Brain microvascular endothelial cell (primary cell): ENCODE measurements around the gene CNTN6.

Source experiments
- DNase-seq: peaks from one replicate; pipeline ENCODE4 v3.0.0-alpha.2; 2020
- H3K27ac ChIP-seq: fragments of 250-450 bp; sonication (Bioruptor Pico); 2 replicates; pipeline ENCODE4 v1.5.1; 2020; ENCODE audit warnings: mild to moderate bottlenecking, moderate library complexity
- H3K27me3 ChIP-seq: fragments of 250-450 bp; sonication (Bioruptor Pico); replicated peaks from 2 replicates; pipeline ENCODE4 v1.5.1; 2020; ENCODE audit warnings: mild to moderate bottlenecking
- H3K36me3 ChIP-seq: fragments of 250-450 bp; sonication (Bioruptor Pico); replicated peaks from 2 replicates; pipeline ENCODE4 v1.5.1; 2020; ENCODE audit warnings: mild to moderate bottlenecking
- H3K4me3 ChIP-seq: 2 replicates; pipeline ENCODE4 v1.5.1; 2011; ENCODE audit warnings: low read depth, mild to moderate bottlenecking, control low read depth, low read length, moderate library complexity
- CTCF ChIP-seq: IDR thresholded peaks from 2 replicates; pipeline ENCODE4 v1.5.1; 2011; ENCODE audit warnings: low read depth, mild to moderate bottlenecking, moderate library complexity, low read length, control low read depth, inconsistent platforms; ENCODE audit errors: missing control alignments
- in situ Hi-C: cut with HindIII; loops from 2 replicates; pipeline ENCODE4 v1.10.0; 2017; ENCODE audit warnings: low sequenced_read_pairs, low pct_ligation_motif_present

The CNTN6 gene

GRCh38 chr3:1228289-1228688 lies 135.5 kb downstream of the CNTN6 start:
- Histone ChIP-seq H3K4me3 (no peak overlapping the region), H3K27me3 (no peaks in the 10 kb centered on the region), H3K27ac (no peak overlapping the region), H3K36me3 (no peaks in the 10 kb centered on the region)
- DNase-seq = no peak
- in situ Hi-C loops = no loop called here
- TF ChIP-seq CTCF = no peak

- no peaks in the 10 kb centered on the region for H3K27me3 ChIP-seq
- no peaks in the 10 kb centered on the region for H3K36me3 ChIP-seq
- no peak overlapping the region for H3K27ac ChIP-seq
- TF ChIP-seq CTCF = no peak
- DNase-seq = no peak
- in situ Hi-C loops = no loop called here
- H3K4me3 ChIP-seq = no peak overlapping the region
Observed at GRCh38 chr3:1230920-1231319, 138.1 kb downstream of the CNTN6 start.

GRCh38 chr3:1232276-1232675 lies 139.5 kb downstream of the CNTN6 start:
- in situ Hi-C loops = no loop called here
- TF ChIP-seq CTCF = no peak
- Histone ChIP-seq H3K4me3 (no peak overlapping the region), H3K27me3 (no peaks in the 10 kb centered on the region), H3K36me3 (no peaks in the 10 kb centered on the region), H3K27ac (no peak overlapping the region)
- no peak for DNase-seq

- Histone ChIP-seq H3K27me3 (no peaks in the 10 kb centered on the region), H3K27ac (peak overlapping the region; percentile 56), H3K4me3 (peak overlapping the region; percentile 26), H3K36me3 (no peaks in the 10 kb centered on the region)
- no peak for TF ChIP-seq CTCF
- peak; percentile 76 for DNase-seq
- in situ Hi-C loops = no loop called here
Observed at GRCh38 chr3:1235526-1236120, 142.8 kb downstream of the CNTN6 start.

DNA sequence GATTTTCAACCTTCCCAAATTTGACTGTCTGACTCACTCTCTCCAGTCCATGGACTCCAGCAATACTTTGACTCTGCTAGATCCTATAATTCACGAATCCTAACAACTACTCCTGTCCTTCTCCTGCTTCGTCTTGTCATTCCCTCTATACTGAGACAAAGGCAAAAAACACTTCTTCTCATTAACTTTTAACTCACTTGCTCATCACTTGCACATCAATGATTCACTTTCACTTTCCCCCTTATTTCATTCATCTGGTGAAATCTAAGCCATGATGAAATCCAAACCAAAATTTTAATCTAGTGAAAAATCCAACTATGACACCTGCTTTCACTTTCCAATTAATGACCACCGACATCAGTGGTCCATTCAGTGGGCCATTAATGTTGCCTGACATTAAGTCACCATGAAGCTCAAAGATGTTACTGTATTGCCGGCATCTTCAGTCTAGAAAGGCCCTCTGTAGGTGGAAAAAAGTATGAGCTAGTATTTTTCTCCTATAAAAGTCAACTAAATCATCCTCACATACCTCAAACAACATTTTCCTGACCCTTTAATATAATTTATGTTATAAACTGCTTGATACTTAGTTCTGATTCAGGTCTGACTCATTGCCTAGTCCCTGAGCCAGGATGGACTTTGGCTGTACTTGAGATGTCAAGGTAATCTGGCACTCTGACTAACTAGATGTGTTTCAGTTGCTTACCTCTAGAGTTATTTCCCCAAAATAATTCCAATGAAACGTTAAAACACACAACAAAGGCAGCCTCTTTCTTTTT lies 158.6 kb downstream of the CNTN6 start:
- DNase-seq = peak; percentile 5
- in situ Hi-C loops = no loop called here
- H3K27ac ChIP-seq = no peak overlapping the region
- TF ChIP-seq CTCF = peak; percentile 30
- H3K36me3 ChIP-seq = no peaks in the 10 kb centered on the region
- no peaks in the 10 kb centered on the region for H3K27me3 ChIP-seq
- H3K4me3 ChIP-seq = no peak overlapping the region
